Measurements from ENCODE around the gene NCAM1.

NCAM1 gene

GRCh38 chr11:113174882-113175281, 213.7 kb downstream of the NCAM1 start:
- no peak overlapping the region for H3K27ac ChIP-seq (replicated peaks)
- H3K27me3 ChIP-seq (ENCODE audit: insufficient read depth, poor library complexity, severe bottlenecking) = peaks cover 2% of the 10 kb centered on the region
- H3K4me3 ChIP-seq (replicated peaks; ENCODE audit: insufficient read depth, low read length) = no peak overlapping the region
- no peak for DNase-seq (ENCODE audit: low read depth in 1 of 2, low spot score in 1 of 2)
- TF ChIP-seq SPI1 (IDR thresholded peaks at IDR 0.05; ENCODE audit: borderline replicate concordance, low read depth) = no peak

DNA sequence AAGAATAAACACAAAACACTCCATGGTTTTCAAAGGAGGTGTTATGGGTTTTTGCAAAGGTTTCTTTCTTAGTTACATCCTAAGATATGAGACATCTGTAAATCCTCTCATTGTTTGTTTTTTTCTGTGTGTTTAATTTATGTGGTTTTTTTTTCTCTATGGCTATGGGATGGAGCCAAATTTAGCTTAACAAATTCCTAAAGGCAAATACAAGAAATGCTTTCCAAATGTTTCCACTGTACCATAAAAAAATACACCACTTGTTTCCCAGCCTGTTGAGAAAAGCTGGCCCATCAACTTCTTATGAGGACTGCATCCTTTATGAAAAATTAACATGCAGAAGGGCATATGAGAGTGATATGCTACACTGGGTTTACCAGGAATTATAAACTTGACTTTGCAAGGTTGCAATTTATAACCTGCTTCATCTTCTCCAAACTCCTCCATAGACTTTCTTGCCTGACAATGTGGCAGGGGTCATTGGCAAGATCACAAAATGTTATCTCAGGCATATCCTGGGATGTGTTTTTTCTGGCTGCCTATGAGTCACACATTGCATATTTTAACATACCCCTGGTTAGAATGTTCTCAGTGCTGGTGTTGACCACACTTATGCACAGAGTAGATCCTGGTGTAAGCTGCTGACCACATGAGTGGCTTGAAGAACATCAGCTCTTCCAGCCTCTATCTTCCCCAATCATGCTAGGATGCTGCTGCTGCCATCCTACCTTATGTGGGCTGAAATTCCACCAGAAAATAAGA, 215.6 kb downstream of the NCAM1 start:
- no peak for DNase-seq (ENCODE audit: low read depth in 1 of 2, low spot score in 1 of 2)
- no peak overlapping the region for H3K4me3 ChIP-seq (replicated peaks; ENCODE audit: insufficient read depth, low read length)
- TF ChIP-seq REST (IDR thresholded peaks at IDR 0.05; ENCODE audit: insufficient replicate concordance, low read depth) (no peak), GABPA (IDR thresholded peaks at IDR 0.05; ENCODE audit: low read depth) (no peak), POLR2AphosphoS5 (IDR thresholded peaks at IDR 0.05; ENCODE audit: low read depth) (no peak), SPI1 (IDR thresholded peaks at IDR 0.05; ENCODE audit: borderline replicate concordance, low read depth) (no peak)
- TF ChIP-seq, protein P1, sequence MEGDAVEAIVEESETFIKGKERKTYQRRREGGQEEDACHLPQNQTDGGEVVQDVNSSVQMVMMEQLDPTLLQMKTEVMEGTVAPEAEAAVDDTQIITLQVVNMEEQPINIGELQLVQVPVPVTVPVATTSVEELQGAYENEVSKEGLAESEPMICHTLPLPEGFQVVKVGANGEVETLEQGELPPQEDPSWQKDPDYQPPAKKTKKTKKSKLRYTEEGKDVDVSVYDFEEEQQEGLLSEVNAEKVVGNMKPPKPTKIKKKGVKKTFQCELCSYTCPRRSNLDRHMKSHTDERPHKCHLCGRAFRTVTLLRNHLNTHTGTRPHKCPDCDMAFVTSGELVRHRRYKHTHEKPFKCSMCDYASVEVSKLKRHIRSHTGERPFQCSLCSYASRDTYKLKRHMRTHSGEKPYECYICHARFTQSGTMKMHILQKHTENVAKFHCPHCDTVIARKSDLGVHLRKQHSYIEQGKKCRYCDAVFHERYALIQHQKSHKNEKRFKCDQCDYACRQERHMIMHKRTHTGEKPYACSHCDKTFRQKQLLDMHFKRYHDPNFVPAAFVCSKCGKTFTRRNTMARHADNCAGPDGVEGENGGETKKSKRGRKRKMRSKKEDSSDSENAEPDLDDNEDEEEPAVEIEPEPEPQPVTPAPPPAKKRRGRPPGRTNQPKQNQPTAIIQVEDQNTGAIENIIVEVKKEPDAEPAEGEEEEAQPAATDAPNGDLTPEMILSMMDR (IDR thresholded peaks at IDR 0.05; ENCODE audit: insufficient read depth, low read length) = no peak
- peaks cover 2% of the 10 kb centered on the region for H3K27me3 ChIP-seq (ENCODE audit: insufficient read depth, poor library complexity, severe bottlenecking)
- H3K27ac ChIP-seq (replicated peaks) = no peak overlapping the region

- no peak for DNase-seq (ENCODE audit: low read depth in 1 of 2, low spot score in 1 of 2)
- no peak overlapping the region for H3K27ac ChIP-seq (replicated peaks)
- H3K4me3 ChIP-seq (replicated peaks; ENCODE audit: insufficient read depth, low read length) = no peak overlapping the region
- TF ChIP-seq SPI1 (IDR thresholded peaks at IDR 0.05; ENCODE audit: borderline replicate concordance, low read depth) = no peak
- no peak for TF ChIP-seq REST (IDR thresholded peaks at IDR 0.05; ENCODE audit: insufficient replicate concordance, low read depth)
- TF ChIP-seq, protein P1 (IDR thresholded peaks at IDR 0.05; ENCODE audit: insufficient read depth, low read length) = no peak
- no peak for TF ChIP-seq POLR2AphosphoS5 (IDR thresholded peaks at IDR 0.05; ENCODE audit: low read depth)
- TF ChIP-seq GABPA (IDR thresholded peaks at IDR 0.05; ENCODE audit: low read depth) = no peak
- H3K27me3 ChIP-seq (ENCODE audit: insufficient read depth, poor library complexity, severe bottlenecking) = peaks cover 2% of the 10 kb centered on the region
Measured at GRCh38 chr11:113177671-113178070, 216.5 kb downstream of the NCAM1 start.

GRCh38 chr11:113178381-113179070, 217.3 kb downstream of the NCAM1 start:
- Histone ChIP-seq H3K27me3 (ENCODE audit: insufficient read depth, poor library complexity, severe bottlenecking) (peaks cover 2% of the 10 kb centered on the region), H3K27ac (replicated peaks) (no peak overlapping the region), H3K4me3 (replicated peaks; ENCODE audit: insufficient read depth, low read length) (no peak overlapping the region)
- TF ChIP-seq POLR2AphosphoS5 (IDR thresholded peaks at IDR 0.05; ENCODE audit: low read depth) = no peak
- TF ChIP-seq, protein P1 (IDR thresholded peaks at IDR 0.05; ENCODE audit: insufficient read depth, low read length) = no peak
- TF ChIP-seq SPI1 (IDR thresholded peaks at IDR 0.05; ENCODE audit: borderline replicate concordance, low read depth) = no peak
- no peak for TF ChIP-seq REST (IDR thresholded peaks at IDR 0.05; ENCODE audit: insufficient replicate concordance, low read depth)
- TF ChIP-seq GABPA (IDR thresholded peaks at IDR 0.05; ENCODE audit: low read depth) = no peak
- no peak for DNase-seq (ENCODE audit: low read depth in 1 of 2, low spot score in 1 of 2)

All from HL-60 (cell line).